HG02571 (cell line): ENCODE data around the gene CHMP1A.
"Not testable (repeated sequence)": the region's sequence is repeated elsewhere in the genome, so short reads cannot be mapped to it uniquely, and the experiment has no call there.

Experiments
- ATAC-seq: cut with Tn5 transposase; IDR thresholded peaks from one replicate; pipeline ENCODE4 v1.9.1; 2021; ENCODE audit warnings: mild to moderate bottlenecking, moderate library complexity; ENCODE audit not compliant: unreplicated experiment

Gene CHMP1A

DNA sequence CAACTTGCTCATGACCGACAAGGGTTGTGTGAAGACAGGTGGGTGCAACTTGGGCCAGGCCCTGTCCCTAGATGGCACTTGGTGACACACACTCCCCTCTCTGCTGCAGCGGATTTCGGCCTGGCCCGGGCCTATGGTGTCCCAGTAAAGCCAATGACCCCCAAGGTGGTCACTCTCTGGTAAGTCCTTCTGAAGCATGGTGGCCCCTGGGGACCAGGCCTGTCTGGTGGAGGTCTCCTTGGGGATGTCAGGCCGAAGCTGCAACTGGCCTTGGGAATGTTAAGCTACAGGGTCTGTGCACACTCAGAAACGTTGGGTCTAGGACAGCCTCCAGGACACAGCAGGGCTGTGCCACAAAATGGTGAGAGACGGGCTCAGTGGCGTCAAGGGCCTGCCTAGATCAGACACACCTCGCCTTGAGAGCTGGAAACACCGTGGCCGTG is 35.8 kb upstream of the CHMP1A start:
- no peak for ATAC-seq

- ATAC-seq, result no peak
Observed at GRCh38 chr16:89691986-89692569, 34.6 kb upstream of the CHMP1A start.

- no peak for ATAC-seq
Observed at GRCh38 chr16:89691231-89691985, 33.9 kb upstream of the CHMP1A start.

DNA sequence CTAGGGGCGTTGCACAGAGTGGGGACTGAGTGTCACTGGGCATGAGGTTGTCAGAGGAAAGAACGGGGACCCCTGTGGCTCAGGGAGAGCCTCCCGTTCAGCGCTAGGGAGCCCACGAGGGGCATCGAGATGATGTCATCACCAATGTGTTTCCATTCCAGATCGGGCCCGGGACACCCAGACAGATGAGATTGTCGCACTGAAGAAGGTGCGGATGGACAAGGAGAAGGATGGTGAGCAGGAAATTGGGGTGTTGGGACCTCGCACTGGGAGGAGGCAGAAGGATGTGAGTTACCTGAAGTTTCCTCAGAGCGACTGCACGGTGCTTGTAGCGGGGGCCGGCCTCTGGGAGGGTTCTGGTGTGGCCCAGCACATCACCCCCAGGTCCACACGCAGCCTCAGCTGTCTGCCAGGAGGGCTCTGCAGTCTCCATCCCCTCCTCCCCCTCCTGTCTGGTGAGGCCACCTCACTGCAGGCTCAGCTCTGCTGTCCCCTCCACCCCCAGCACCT is 32.9 kb upstream of the CHMP1A start:
- no peak for ATAC-seq

DNA sequence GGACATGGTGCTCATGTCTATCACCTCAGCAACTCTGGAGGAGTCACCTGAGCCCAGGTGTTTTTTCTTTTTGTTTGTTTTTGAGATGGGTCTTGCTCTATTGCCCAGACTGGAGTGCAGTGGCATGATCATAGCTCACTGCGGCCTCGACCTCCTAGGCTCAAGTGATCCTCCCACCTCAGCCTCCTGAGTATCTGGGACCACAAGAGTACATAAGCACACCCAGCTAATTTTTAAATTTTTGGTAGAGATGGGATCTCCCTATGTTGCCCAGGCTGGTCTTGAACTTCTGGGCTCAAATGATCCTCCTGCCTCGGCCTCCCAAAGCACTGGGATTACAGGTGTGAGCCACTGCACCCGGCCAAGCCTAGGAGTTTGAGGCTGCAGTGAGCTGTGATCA is 32.1 kb upstream of the CHMP1A start:
- not testable (repeated sequence) for ATAC-seq

GRCh38 chr16:89689142-89689541 is 31.6 kb upstream of the CHMP1A start:
- ATAC-seq, result no peak

GRCh38 chr16:89688395-89688794 is 30.9 kb upstream of the CHMP1A start:
- ATAC-seq, result no peak

DNA sequence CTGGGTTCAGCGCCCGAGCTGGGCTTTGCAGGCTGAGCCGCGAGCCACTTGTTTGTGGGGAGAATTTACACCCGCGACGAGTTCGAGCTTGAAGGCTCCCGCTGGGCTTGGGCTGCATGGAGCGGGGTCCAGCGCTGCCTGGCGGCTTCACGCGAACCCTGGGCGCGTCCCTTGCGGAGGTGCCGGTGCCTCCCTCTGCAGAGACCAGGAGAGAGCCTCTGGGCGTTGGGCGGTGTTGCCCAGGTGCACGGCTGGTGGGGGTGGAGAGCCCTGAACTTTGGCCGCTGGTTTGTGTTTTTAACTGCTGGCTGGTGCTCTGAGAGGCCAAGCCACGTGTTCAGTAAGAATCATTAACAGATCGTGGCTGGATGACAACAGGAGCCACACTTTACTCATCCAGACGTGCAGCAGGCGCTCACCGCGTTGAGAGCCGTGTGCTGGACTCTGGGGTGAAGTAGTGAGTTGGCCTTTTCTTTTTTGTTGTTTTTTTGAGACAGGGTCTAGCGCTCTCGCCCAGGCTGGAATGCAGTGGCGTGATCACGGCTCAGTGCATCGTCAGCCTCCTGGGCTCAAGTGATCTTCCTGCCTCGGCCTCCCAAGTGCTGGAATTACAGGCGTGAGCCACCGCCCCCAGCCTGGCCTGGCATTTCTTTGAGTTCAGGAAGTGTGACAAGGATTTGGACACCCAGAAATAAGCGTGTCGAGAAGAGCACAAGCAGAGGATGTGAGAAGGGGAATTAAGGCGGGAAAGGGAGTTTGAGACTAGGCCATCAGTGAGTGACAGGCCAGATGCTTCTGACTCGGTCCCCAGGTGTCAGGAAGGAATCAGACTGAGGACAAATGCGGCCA is 29.8 kb upstream of the CHMP1A start:
- ATAC-seq, result peak; percentile 29

- peak; percentile 77 for ATAC-seq
Observed at GRCh38 chr16:89686520-89687091, 29.1 kb upstream of the CHMP1A start, which contains the start of gene CDK10. Gene CDK10 (plus strand): TSS chr16:89686689. CDS start chr16:89686711, 22 bp downstream.

GRCh38 chr16:89685916-89686315 is 28.4 kb upstream of the CHMP1A start:
- ATAC-seq, result no peak

DNA sequence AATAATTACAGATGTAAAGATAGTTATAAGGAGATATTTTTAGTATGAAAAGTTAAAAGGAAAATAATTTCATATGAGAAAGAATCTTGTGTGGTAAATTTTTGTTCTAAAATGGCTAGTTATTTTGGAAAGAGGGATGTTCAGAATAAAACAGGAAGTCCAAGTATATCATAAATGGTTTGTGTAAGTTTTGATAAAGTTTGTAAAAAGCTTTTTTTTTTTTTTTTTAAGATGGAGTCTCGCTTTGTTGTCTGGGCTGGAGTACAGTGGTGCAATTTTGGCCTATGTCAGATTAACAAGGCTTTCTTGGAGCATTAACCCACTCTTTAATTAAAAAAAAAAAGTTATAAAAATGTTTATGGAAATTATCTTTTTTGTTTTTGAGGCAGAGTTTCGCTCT is 20.8 kb upstream of the CHMP1A start:
- ATAC-seq, result no peak

DNA sequence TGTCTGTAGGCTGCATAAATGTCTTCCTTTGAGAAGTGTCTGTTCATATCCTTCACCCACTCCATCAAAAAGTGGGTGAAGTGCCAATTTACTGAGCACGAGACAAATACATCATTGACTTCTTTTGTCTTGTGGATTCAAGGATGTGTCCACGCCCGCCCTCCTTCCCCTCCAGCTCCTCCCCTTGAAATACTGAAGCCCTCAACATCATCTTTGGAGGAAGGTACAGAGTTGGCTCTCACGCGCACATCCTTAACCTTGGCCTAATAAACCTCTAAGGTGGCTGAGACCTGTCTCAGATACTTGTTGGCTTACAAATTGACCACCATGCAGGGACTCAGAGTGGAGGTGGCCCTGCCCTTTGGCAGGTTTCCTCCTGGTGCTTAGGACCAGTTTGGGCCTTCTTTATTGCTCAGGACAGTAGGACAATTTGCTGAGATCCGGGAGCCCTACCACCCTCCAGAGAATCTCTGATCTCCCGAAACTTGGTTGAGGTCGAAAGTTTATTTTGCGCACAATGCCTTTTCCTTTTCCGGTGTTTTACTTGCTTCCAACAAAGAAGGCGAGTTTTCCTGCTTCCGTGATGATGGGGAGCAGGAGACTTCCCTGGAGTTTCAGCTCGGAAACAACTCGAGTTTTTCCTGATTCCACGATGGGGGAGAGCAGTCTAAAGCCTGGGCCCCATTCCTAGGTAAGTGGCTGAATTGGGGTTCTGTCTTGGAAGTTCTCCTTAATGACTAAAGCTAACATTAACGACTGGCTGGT is 14.9 kb upstream of the CHMP1A start:
- no peak for ATAC-seq

DNA sequence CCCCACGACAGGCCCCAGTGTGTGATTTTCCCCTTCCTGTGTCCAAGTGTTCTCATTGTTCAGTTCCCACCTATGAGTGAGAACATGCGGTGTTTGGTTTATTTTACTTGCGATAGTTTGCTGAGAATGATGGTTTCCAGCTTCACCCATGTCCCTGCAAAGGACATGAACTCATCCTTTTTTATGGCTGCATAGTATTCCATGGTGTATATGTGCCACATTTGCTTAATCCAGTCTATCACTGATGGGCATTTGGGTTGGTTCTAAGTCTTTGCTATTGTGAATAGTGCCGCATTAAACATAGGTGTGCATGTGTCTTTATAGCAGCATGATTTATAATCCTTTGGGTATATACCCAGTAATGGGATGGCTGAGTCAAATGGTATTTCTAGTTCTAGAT is 14.1 kb upstream of the CHMP1A start:
- ATAC-seq, result not testable (repeated sequence)

DNA sequence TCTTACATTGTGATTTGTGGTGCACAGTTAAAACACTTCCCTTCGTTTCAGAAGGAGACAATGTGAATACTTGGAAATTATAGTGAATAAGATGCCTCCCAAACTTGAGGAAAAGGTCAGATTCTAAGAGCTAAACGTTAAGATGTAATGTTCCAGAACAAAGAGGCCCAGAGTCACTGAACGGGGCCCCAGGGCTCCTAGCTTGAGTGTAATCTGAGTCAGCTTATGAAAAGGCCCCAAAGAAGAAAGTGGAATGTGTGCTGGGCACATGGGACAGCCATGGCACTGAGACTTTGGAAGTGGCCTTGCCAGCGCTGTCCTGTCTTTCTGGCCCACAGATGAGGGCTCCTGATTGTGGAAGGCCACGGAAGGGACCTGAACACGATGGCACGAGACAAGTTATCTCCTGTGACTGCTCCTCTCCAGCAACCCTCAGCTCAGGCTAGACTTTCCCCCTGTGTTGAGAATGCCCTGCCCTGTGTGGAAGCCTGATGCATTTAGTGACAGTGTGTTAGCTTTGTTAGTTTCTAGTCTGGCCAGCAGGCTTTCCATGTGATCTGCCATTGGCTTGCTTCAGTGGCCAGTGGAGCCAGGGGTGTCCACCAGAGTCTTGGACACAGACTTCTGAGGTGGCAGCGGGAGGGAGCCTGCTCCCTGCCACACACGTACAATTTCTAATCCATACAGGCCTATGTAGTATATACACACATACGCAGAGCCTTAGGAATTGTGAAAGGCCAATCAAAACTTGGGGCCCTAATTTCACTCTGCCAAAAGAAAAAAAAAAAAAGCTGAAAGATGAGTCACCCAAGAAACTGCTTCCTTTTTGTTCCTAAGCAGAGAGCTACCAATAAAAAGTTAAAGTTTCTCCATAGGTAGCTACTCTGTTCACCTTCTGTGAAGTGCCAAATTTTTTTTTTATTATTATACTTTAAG is 13.3 kb upstream of the CHMP1A start:
- no peak for ATAC-seq

DNA sequence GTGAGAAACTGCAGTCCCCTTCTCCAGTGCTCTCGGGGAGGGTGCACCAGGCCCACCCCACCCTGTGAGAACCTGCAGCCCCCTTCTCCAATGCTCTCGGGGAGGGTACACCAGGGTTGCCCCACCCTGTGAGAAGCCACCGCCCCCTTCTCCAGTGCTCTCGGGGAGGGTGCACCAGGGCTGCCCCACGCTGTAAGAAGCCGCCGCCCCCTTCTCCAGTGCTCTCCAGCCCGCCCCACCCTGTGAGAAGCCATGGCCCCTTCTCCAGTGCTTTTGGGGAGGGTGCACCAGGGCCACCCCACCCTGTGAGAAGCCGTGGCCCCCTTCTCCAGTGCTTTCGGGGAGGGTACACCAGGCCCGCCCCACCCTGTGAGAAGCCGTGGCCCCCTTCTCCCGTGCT is 12.2 kb upstream of the CHMP1A start:
- no peak for ATAC-seq

DNA sequence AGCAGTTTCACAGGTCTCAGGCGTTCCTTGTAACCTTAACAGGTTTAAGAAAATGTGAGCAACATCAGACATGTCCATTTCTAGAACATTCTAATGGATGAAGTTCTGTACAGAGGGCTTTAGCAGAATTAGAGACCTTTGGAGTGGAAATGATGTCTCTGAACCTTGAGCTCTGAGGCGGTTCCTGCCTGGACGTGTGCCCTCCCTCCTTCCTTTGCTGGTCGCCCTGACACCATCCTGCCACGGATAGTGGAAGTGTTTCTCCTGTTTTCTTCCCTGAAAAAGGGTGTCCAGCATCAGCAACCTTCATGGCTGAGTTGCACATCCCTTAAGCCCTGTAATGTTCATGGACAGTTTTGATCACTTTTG is 11.3 kb upstream of the CHMP1A start:
- ATAC-seq, result no peak

DNA sequence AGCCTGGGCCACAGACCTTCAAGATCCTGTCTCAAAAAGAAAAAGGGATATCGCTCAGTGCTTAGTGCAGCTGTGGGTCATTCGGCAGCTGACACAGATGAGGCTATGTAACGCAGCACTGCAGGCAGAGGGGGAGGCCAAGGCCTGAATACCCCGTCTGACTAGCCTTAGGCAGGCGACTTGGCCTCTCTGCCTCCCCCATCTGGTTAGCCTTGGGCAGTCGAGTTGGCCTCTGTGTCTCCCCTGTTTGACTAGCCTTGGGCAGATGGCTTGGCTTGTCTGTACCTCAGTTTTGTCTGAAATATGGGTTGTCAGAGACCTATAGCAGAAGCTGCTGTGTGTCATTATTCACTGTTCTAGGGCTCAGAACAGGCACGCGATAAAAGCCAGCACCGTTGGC is 10.1 kb upstream of the CHMP1A start:
- ATAC-seq, result no peak

DNA sequence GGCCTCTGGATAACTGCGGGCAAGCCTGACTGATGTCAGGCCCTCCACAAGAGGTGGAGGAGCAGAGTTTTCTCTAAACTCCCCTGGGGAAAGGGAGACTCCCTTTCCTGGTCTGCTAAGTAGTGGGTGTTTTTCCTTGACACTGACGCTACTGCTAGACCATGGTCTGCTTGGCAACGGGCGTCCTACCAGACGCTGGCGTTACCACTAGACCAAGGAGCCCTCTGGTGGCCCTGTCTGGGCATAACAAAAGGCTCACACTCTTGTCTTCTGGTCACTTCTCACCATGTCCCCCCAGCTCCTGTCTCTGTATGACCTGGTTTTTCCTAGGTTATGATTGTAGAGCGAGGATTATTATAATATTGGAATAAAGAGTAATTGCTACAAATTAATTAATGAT is 9.5 kb upstream of the CHMP1A start:
- not testable (repeated sequence) for ATAC-seq

GRCh38 chr16:89664238-89664637 is 6.7 kb upstream of the CHMP1A start:
- not testable (repeated sequence) for ATAC-seq
